Head of caudate nucleus (tissue), 42 donors: ENCODE measurements around the gene AQP12A.
A peak's percentile ranks its signal among the peaks of the same experiment; 100 is the strongest.

Experiments
- DNase-seq, 42 donors: peaks; one replicate each; pipeline versions ENCODE4 v3.0.0 to v3.0.0-alpha.2; 2020 to 2021; ENCODE audit warnings: mixed read lengths in 7 of 42
- intact Hi-C: fragments of 100-400 bp; cut with DNase I; formaldehyde crosslinking; loops from one replicate; pipeline ENCODE4 v1.15.0; 2022

AQP12A gene

DNA sequence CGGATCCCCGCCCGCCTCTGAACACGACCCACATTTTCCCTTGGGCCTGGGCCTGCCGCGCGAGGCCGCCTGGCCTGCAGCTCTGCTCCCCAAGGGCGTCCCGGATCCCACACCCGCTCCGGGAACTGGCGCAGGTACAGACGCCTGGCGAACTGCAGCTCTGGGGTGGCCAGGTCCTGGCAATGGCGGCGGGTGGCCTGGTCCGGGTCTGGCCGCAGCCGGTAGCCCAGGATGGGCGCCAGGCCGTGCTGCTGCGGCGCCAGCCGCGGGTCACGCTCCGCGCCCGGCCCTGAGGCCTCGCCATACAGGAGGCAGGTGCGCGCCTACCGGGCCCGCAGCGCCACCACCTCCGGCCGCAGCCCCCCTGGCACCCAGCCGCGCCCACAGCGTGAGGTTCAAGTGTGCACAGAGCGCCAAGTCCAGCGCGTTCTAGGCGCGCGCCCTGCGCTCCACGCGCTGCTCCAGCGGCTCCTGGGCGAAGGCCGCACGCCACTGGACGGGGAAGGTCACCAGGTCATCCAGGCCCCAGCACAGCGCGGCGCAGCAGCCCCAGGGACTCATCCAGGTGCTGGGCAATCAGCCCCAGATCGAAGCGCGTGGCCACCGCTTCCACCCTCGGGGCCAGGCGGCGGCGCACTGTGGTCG is 9.5 kb downstream of the AQP12A start:
- intact Hi-C loops = no loop called here
- peak in 3 of 42 donors; percentile 2 to 37 (median 12) for DNase-seq

DNA sequence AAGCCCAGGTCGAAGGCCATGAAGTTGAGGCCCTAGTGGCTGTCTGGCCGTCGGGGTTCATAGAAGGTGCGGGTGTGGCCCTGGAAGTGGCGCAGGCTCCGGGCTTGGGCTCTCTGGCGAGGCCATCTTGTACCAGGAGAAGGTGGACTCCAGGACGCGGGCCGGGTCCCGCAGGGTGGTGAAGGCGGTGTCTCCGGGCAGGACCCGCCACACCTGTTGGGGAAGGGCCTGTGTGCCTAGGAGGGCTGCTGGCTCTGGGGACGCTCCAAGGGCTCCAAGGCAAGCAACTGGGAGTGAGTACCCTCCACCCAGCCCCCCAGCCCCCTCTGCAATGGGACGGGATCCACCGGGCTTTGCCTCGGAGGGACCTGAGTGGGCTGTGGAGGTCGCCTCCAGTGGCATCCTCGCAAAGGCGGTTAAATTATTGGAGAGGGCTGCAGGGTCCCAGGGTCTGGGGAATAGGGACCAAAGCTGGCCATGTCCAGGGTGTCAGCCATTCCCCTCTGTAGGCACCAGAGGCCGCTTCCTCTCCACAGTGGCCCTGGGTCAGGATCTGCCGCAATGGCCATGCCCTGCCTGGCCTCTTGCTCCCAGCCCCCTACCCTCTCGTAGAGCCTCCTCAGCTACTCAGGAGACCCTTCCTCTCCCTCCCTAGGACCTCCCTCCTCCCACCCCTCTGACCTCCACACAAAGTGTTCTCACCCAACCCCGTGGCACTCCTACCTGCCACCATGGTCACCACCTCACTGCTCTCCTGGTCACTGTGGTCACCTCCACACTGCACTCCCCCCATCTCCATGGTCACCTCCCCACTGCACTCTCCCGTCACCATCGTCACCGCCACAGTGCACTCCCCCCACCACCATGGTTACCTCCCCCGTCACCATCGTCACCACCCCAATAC is 10.3 kb downstream of the AQP12A start:
- intact Hi-C loops = no loop called here
- DNase-seq = peak in 4 of 42 donors; percentile 4 to 28 (median 12)

DNA sequence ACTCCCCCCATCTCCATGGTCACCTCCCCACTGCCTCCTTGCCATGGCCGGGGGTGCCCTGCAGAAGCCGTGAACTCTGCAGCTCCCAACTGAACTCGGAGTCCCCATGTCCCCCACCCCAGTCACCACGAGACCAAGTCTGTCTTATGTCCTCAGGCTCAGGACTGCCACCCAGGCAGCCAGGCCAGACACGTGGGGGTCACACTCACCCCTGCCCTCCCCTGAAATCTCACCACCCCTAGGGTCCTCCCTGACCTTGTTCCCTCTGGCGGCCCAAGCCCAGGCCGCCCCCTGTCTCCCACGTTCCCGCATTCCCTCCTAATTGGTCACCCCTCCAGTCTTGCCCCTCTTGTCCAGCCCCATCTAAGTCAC is 11.0 kb downstream of the AQP12A start:
- intact Hi-C loops = no loop called here
- peak in 1 of 42 donors; percentile 4 for DNase-seq

DNA sequence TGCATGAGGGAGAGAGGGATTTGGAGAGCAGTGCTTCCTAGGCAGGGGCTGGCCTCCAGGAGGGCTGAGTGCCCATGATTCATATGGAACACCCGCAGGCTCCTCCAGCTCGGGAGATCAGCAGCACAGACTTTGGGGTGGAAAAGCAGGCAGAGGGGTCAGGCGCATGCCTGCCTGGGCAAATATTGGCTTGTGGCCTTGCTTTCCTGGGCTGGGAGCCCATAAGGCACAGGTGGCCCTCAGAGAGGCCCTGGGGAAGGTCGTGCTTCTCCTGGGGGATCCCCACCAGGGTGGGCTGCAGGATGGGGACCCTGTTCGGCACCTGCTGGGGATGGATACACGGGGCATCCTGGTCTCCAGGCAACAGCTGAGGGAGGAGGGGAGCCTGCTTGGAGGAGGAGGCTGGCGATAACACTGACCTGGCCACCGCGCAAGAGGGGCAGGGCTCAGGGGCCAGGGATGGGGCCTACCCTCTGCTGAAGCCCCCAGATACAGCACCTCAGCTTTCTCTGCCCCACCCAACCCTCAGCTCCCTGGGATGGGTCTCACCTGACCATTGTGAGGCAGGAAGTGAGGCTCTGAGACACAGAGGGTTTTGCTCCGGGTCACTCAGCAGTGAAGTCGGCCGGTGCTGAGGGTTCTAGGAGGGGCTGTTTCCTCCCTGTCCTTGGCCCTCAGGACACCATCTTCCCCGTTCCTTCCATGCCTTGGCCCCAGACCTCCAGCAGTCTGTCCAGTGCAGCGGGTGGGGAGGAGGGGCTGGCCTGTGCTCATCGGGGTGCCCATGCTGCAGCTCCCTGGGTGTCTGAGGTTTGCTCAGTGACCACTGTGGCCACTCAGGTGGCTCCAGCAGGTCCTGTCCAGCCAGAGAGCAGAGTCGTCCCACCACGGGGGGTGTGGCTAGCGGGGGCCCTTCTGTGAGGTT is 12.0 kb downstream of the AQP12A start:
- DNase-seq = peak in 4 of 42 donors; percentile 1 to 11 (median 4)
- intact Hi-C loops = no loop called here

DNA sequence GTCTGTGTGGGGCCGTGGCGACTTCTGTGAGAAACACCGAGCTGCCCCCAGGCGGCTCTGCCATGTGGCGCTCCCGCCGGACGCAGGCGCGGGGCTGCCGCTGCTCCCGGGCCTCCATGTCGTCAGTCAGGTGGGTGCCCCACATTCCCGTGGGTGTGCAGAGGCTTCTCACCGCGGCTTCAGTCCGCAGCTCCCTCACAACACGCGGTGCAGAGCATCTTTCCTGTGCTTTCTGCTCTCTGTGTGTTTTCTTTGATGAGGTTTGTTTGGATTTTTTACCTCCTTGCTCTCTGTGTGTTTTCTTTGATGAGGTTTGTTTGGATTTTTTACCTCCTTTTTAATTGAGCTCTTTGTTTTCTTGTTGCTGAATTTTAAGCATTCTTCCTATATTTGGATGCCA is 13.0 kb downstream of the AQP12A start:
- DNase-seq = peak in 27 of 42 donors; percentile 25 to 77 (median 51)
- intact Hi-C loops = no loop called here

DNA sequence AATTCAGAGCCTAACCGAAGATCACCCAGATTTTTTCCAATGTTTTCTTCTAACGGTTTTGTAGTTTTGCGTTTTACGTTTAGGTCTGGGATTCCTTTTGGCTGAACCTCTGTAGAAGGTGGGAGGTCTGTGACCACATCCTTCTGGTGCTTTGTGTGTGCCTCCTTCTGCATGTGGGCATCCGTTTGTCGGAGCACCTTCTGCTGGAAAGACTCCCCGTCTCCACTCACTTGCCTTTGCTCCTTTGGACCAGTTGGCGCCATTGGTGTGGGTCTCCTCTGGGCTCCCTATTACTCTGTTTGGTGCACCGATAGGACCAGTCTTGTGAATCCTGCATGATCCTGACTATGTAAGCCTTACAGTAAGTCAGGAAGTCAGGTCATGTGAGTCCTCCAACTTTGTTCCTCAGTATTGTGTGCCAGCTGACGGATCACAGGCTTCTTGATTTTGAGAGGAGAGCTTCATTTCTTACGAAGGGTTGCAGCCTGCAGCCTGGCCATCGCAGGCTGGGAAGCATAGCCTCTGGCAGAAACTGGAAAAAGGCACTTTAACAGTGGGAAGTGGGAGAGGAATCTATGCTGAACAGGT is 13.6 kb downstream of the AQP12A start:
- intact Hi-C loops = no loop called here
- DNase-seq = peak in 2 of 42 donors; percentile 2 to 6

DNA sequence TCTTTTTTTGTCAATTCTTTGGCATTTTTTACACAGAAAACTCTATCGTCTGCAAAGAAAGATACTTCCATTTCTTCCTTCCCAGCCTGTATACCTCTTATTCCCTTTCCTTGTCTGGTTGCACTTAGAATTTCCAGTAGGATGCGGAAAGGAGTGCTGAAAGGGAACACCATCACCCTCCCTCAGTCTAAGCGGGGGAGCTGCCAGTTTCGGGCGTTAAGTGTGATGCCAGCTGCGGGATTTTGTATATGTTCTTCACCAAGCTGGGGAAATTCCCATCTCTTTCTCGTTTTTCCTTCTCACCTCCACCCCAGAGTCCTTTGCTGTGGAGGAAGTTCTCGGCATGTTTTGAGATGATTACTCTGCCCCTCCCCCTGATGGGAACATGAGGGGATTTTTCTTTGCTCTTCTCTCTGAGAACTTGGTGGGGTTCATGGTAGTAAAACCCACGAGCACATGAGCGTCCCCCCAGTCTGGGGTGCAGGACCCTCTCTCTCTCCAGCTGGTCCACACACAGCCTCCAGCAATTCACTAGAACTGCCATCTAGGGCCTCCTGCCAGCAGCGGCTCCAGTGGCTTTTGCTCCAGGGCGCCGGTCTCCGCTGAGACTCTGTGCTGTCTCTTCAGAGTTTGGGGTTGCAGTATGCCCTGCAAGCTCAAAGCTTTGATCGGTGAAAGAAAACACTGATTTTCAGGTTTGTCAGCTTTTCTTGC is 15.5 kb downstream of the AQP12A start:
- peak in 1 of 42 donors; percentile 3 for DNase-seq
- intact Hi-C loops = no loop called here

DNA sequence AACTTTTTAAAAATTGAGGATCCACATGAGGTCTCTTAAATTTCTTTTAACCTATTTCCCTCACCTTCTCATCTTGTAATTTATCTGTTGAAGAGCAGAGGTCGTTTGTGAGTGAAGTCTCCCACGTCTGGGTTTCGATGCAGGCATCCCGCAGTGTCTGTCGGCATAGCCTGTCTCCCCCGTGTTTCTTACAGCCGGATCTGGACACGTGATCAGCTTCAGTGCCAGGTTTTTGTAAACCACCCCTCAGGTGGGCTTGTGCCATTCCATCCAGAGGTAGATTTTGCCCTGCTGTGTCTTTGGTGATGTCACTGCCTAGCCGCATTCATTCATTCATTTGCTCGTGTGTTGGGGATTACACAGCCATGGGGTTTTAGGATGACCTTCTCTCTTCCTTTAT is 16.2 kb downstream of the AQP12A start:
- intact Hi-C loops = no loop called here
- no peak for DNase-seq

DNA sequence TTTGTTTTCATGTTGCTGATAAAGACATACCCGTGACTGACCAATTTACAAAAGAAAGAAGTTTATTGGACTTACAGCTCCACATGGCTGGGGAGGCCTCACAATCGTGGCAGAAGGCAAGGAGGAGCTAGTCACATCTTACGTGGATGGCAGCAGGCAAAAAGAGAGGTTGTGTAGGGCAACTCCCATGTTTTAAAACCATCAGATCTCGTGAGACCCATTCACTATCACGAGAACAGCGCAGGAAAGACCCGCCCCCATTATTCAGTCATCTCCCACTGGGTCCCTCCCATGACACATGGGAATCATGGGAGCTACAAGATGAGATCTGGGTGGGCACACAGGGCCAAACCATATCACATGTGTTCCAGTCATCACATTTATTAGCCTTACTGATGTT is 16.8 kb downstream of the AQP12A start:
- DNase-seq = no peak
- intact Hi-C loops = no loop called here

DNA sequence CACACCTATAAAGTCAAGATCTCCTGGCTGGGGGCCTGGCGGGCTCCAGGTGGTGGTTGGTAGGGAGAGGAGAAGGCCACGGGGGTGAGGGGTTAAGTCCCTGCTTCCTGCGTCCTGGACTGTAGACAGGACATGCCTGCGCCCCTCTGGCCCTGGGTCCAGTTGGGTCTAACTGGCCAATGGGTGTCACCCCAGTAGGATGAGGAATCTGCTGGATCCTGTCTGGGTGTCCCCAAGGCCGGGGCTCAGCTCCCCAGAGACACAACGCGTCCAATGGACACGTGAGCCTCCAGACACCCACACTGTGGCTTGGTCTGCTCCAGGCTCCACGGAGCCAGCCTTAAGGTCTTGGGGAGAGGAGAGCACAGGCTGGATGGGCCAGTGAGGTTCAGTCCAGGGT is 19.6 kb downstream of the AQP12A start:
- intact Hi-C loops = no loop called here
- peak in 1 of 42 donors; percentile 4 for DNase-seq

DNA sequence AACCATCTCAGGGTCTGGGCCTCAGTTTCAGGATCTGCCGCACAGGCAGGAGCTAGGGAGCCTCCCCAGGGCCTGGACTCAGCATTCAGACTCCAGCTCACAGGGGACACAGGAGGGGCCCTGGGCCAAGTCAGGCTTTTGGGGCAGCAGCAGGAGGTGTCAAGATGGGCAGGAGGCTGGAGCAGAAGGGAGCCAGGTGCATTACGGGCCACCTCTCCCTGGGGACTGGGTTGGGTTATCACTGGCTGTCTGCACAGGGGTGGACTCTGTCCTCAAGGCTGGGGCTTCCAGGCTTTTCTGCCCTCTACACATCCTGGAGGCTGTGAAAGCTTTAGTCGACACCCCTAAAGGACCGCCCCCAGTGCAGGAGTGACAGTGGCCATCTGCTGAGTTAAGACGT is 20.0 kb downstream of the AQP12A start:
- intact Hi-C loops = no loop called here
- peak in 1 of 42 donors; percentile 1 for DNase-seq

DNA sequence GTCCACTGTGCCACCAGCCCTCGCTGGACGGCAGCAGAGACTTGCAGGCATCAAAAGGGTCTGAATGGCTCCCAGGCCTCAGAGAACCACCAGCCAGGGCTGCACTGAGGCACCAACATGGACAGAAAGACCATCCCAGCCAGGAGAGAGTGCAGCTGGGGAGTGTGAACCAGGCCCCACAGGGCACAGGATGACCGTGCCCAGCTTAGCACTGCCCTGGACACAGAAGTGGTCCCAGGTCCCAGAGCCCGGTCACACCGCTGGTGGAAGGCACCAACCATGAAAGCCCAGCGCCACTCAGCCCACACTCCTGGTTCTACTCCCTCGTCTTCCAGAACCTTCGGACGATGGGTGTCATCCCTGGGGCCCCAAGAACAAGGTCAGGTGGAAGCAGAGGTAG is 20.5 kb downstream of the AQP12A start:
- intact Hi-C loops = no loop called here
- no peak for DNase-seq

DNA sequence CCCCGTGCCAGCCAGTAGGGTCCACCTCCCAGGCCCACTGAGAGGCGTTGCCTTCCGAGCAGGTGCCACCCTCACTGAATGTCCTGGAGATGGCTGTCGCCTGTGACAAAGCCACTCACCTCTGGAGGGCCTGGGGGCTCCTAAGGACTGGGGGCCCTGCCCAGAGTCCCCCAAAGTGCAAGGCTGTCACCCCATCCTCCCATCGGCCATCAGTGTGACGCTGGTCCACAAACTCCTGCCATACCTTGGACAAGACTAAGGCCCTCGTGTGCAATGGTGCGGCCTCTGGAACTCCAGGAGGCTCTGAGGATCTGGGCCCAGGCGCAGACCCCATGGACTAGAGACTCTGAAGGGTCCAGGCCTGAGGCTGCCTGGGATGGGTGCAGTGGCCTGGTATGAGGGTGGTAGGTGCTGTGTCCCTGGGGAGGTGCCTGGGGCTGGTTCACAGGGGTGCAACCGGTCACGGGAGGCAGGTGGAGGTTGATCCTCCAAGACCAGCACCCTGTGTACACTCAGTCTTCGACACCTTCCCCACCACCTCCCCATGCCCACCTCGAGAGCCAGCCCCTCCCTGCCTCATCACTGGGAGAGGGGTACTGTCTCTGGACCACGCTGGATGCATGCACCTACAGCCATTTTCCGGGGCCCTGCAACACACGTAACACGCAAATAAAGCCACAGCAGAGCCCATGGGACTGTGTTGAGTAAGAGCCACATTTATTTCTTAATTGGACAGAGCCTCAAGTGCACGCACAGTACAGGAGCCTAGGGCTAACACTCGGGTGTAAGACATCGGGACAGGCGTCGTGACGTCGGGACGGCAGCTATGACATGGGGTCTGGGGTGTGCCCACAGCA is 21.6 kb downstream of the AQP12A start:
- DNase-seq = peak in 1 of 42 donors; percentile 4
- intact Hi-C loops = no loop called here

DNA sequence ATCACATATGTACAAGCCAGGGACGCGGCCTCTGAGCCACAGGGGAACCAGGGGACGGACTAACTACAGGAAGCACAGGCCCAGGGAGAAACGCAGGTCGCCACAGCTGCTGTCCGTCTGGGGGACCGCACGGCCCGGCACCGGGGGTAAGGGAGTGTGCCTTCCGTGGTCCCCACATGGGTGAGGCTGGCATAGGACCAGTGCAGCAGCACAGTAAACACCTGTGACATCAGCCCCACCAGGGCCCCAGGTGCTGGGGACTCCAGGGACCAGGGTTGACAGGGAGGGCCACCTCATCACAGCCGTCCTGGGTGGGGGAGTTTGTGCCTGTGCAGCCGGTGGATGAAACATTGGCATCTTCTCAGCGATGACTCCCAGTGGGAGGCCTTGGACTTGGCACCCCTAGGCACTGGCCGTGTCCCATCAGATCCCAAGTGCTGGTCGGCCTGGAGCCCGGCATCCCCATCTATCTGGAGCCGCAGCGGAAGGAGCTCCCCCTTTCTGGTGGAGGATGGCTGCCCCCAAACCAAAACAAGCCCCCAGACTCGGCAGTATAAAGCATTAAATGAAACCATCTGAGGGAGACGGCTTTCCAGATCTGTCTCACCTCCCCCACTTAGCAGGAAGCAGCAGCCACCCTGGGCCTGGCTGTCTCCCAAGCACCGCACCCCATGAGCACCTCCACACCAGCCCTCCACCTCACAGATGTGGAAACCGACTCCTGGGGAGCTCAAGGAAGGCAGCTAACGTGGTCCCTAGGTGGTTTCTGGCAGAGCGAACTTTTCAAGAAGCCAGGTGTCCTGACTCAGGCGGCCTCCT is 22.5 kb downstream of the AQP12A start:
- intact Hi-C loops = no loop called here
- DNase-seq = peak in 6 of 42 donors; percentile 24 to 53 (median 40)

DNA sequence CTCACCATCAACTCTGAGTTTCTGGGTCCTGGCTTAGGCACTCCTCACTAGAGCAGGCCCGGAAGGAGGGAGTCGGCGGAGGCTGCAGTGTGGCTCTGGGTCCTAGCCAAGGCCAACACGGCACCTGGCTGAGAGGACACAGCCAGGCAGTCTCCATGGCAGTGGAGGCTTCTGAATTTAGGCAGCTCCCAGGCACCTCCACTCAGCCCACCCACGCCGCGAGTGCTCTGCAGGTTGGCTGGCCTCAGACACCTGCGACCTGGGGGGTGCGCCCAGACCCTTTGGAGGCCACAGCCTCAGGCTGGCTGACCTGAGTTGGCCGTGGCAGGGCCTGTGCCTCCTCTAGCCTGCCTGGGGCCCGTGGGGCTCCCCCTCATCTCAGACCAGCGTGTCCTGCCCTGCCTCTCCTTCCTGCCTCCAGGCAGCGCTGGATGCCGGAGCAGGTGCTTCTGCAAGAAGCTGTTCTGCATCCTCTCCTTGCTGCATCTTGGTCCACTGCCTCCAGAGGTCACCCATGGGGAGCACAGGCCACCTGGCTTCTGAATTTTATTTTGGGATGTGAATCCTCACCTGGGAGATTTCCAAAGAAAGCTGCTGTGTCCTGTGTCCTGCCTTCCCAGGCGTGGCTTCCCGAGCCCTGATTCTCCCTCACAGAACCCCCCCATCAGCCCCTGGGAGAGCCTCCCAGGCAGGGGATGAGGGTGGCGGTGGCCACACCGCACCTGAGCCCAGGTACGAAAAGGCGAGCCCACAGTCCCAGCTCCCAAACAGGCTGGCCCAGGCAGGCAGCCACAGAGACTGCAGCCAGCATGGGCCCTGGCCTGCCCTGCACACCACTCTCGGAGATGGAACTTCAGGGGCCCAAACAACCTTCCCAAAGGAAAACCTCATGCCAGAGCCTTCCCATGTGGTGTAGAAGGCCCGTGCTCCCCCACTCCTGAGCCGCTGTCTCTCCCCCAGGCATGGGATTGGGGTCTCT is 23.4 kb downstream of the AQP12A start:
- DNase-seq = peak in 6 of 42 donors; percentile 3 to 50 (median 34)
- intact Hi-C loops = no loop called here
